PC-3 (cell line): Measurements from ENCODE around the gene EPHB1. TPM values are rescaled to one million over a fixed set of nuclear protein-coding genes. Genes with fewer than 3 reads are reported as not detected.

ENCODE experiments used
- ATAC-seq: fragments of 200-7000 bp; cut with Tn5 transposase; 2 replicates; pipeline ENCODE4 v1.9.1; 2020; ENCODE audit warnings: mild to moderate bottlenecking, moderate library complexity
- BruUV-seq: library from RNA; stranded (reverse); fragments of 400-500 nt; replicated peaks from 2 replicates; lab custom pipeline; 2021; lab: Mats Ljungman, UMichigan
- CTCF ChIA-PET: fragments of 300-600 bp; sonication (Branson Sonifier 250); formaldehyde crosslinking; loops from one replicate; lab custom pipeline; 2022; ENCODE audit warnings: antibody characterized with exemption; lab: Charles Lee
- POLR2A ChIA-PET: fragments of 300-600 bp; sonication (Branson Sonifier 250); formaldehyde crosslinking; loops from one replicate; lab custom pipeline; 2022; ENCODE audit warnings: antibody characterized with exemption; ENCODE audit not compliant: unreplicated experiment; lab: Charles Lee
- DNase-seq: peaks from one replicate; pipeline ENCODE4 v3.0.0-alpha.2; 2015
- H2AFZ ChIP-seq: fragments of 300-600 bp; sonication (generic); 2 replicates; pipeline ENCODE4 v1.6.0; 2016; ENCODE audit warnings: antibody characterized with exemption, low read length
- H3F3A ChIP-seq: fragments of 300-600 bp; sonication (generic); one replicate; pipeline ENCODE4 v1.6.0; 2017; ENCODE audit warnings: antibody characterized with exemption, low read length, control low read depth, mild to moderate bottlenecking; ENCODE audit not compliant: unreplicated experiment
- H3K27ac ChIP-seq: fragments of 300-600 bp; sonication (generic); 2 replicates; pipeline ENCODE4 v1.5.1; 2016; ENCODE audit warnings: mild to moderate bottlenecking, low read length
- H3K27me3 ChIP-seq: fragments of 300-600 bp; sonication (generic); 2 replicates; pipeline ENCODE4 v1.6.1; 2016; ENCODE audit warnings: low read length, mixed read lengths
- H3K36me3 ChIP-seq: fragments of 300-600 bp; sonication (generic); 2 replicates; pipeline ENCODE4 v1.6.1; 2016; ENCODE audit warnings: low read depth, mixed run types, low read length, mixed read lengths
- H3K4me1 ChIP-seq: fragments of 300-600 bp; sonication (generic); 2 replicates; pipeline ENCODE4 v1.5.1; 2016; ENCODE audit warnings: low read length; ENCODE audit not compliant: insufficient read depth
- H3K4me2 ChIP-seq: fragments of 300-600 bp; sonication (generic); 2 replicates; pipeline ENCODE4 v1.6.0; 2016; ENCODE audit warnings: low read length
- H3K4me3 ChIP-seq: fragments of 300-600 bp; sonication (generic); 2 replicates; pipeline ENCODE4 v1.5.1; 2016; ENCODE audit warnings: mild to moderate bottlenecking, low read length, mixed read lengths
- H3K79me2 ChIP-seq: fragments of 300-600 bp; sonication (generic); 2 replicates; pipeline ENCODE4 v1.6.1; 2017; ENCODE audit warnings: low read length, mixed read lengths
- H3K9ac ChIP-seq: fragments of 300-600 bp; sonication (generic); 2 replicates; pipeline ENCODE4 v1.6.0; 2016; ENCODE audit warnings: mild to moderate bottlenecking, low read length
- H3K9me2 ChIP-seq: fragments of 300-600 bp; sonication (generic); replicated peaks from 2 replicates; pipeline ENCODE4 v1.6.1; 2016; ENCODE audit warnings: mixed run types, low read length, mixed read lengths
- H3K9me3 ChIP-seq: fragments of 300-600 bp; sonication (generic); 2 replicates; pipeline ENCODE4 v1.6.1; 2016; ENCODE audit warnings: low read length, mixed read lengths
- H4K20me1 ChIP-seq: fragments of 300-600 bp; sonication (generic); 2 replicates; pipeline ENCODE4 v1.6.1; 2016; ENCODE audit warnings: low read length, mixed read lengths
- CTCF ChIP-seq: fragments of 300-600 bp; sonication (generic); conservative IDR thresholded peaks from 2 replicates; pipeline ENCODE4 v1.5.1; 2017; ENCODE audit warnings: antibody characterized with exemption, low read depth, mild to moderate bottlenecking, low read length
- EZH2 ChIP-seq: fragments of 300-600 bp; sonication (generic); IDR thresholded peaks from one replicate; pipeline ENCODE4 v1.6.1; 2017; ENCODE audit warnings: antibody characterized with exemption, mild to moderate bottlenecking, low read length; ENCODE audit not compliant: unreplicated experiment
- EZH2phosphoT487 ChIP-seq: fragments of 300-600 bp; sonication (generic); IDR thresholded peaks from 2 replicates; pipeline ENCODE4 v1.6.1; 2018; ENCODE audit warnings: mild to moderate bottlenecking, antibody characterized with exemption, low read length, borderline replicate concordance
- intact Hi-C: fragments of 100-400 bp; cut with micrococcal nuclease; formaldehyde crosslinking; loops from 2 replicates; pipeline ENCODE4 v1.9.0; 2023
- total RNA-seq: library from RNA; depleted of rRNA; stranded (reverse); fragments of >200 nt; gene quantifications from 2 replicates; pipeline ENCODE4 v1.2.3, GENCODE V29; 2014

EPHB1 gene
- total RNA-seq, 1 experiment from 2014 or later = 0.69 TPM

- H3K27ac ChIP-seq = no peak overlapping the region
- H3K4me2 ChIP-seq = no peak overlapping the region
- no peaks in the 10 kb centered on the region for H3K4me1 ChIP-seq
- H4K20me1 ChIP-seq = no peaks in the 10 kb centered on the region
- H3F3A ChIP-seq = no peaks in the 10 kb centered on the region
- no peaks in the 10 kb centered on the region for H3K27me3 ChIP-seq
- BruUV-seq = no TSS peak
- DNase-seq (no peak), ATAC-seq (no peak)
- H3K36me3 ChIP-seq = no peaks in the 10 kb centered on the region
- no peak for TF ChIP-seq EZH2
- no peak for TF ChIP-seq EZH2phosphoT487
- TF ChIP-seq CTCF = no peak
- H3K9me3 ChIP-seq = no peaks in the 10 kb centered on the region
- no peak overlapping the region for H2AFZ ChIP-seq
- CTCF ChIA-PET = no interaction called here
- intact Hi-C loops = no loop called here
- no peak overlapping the region for H3K4me3 ChIP-seq
- POLR2A ChIA-PET = no interaction called here
- no peaks in the 10 kb centered on the region for H3K79me2 ChIP-seq
- H3K9ac ChIP-seq = no peak overlapping the region
- no peaks in the 10 kb centered on the region for H3K9me2 ChIP-seq
These were observed 380.7 kb downstream of the EPHB1 start for GRCh38 chr3:135175728-135176277.

- no peak overlapping the region for H3K27ac ChIP-seq
- no peaks in the 10 kb centered on the region for H3K9me2 ChIP-seq
- no peak for ATAC-seq
- intact Hi-C loops = no loop called here
- TF ChIP-seq EZH2 (no peak), EZH2phosphoT487 (no peak), CTCF (no peak)
- CTCF ChIA-PET = no interaction called here
- BruUV-seq = no TSS peak
- H3K4me1 ChIP-seq = no peaks in the 10 kb centered on the region
- POLR2A ChIA-PET = no interaction called here
- no peaks in the 10 kb centered on the region for H3K36me3 ChIP-seq
- H2AFZ ChIP-seq = no peak overlapping the region
- no peak overlapping the region for H3K9ac ChIP-seq
- H3K9me3 ChIP-seq = no peaks in the 10 kb centered on the region
- H4K20me1 ChIP-seq = no peaks in the 10 kb centered on the region
- H3K79me2 ChIP-seq = no peaks in the 10 kb centered on the region
- H3K4me2 ChIP-seq = no peak overlapping the region
- H3F3A ChIP-seq = no peaks in the 10 kb centered on the region
- H3K27me3 ChIP-seq = no peaks in the 10 kb centered on the region
- DNase-seq = no peak
- H3K4me3 ChIP-seq = no peak overlapping the region
These were observed 381.8 kb downstream of the EPHB1 start for GRCh38 chr3:135176881-135177280.

GRCh38 chr3:135178566-135178965 is 383.5 kb downstream of the EPHB1 start:
- BruUV-seq = no TSS peak
- no peaks in the 10 kb centered on the region for H3K36me3 ChIP-seq
- H3K27me3 ChIP-seq = no peaks in the 10 kb centered on the region
- H3K9me3 ChIP-seq = no peaks in the 10 kb centered on the region
- H3K79me2 ChIP-seq = no peaks in the 10 kb centered on the region
- ChIA-PET CTCF (no interaction called here), POLR2A (no interaction called here)
- H2AFZ ChIP-seq = no peak overlapping the region
- no peak for TF ChIP-seq EZH2
- no peak for TF ChIP-seq EZH2phosphoT487
- no peak for TF ChIP-seq CTCF
- no peak overlapping the region for H3K4me2 ChIP-seq
- no peaks in the 10 kb centered on the region for H3K4me1 ChIP-seq
- H3K9me2 ChIP-seq = no peaks in the 10 kb centered on the region
- intact Hi-C loops = no loop called here
- H3K9ac ChIP-seq = no peak overlapping the region
- H3K27ac ChIP-seq = no peak overlapping the region
- H3F3A ChIP-seq = no peaks in the 10 kb centered on the region
- no peak overlapping the region for H3K4me3 ChIP-seq
- H4K20me1 ChIP-seq = no peaks in the 10 kb centered on the region
- DNase-seq (no peak), ATAC-seq (no peak)
